Activated CD4-positive, alpha-beta T cell treated with anti-CD3 and anti-CD28 coated beads, Interleukin-2, Interleukin-6, amounts not matched to agents 100 ng/mL and 50 ng/mL, durations not matched to agents 16 hours and 8 hours (primary cell): ENCODE results near the gene SBF2.
"Not testable (repeated sequence)": the region's sequence is repeated elsewhere in the genome, so short reads cannot be mapped to it uniquely, and the experiment has no call there.

ENCODE experiments used
- DNase-seq: peaks from one replicate; pipeline ENCODE4 v3.0.0-alpha.2; 2020

Gene SBF2

GRCh38 chr11:10160350-10160749 lies 133.7 kb downstream of the SBF2 start:
- no peak for DNase-seq

DNA sequence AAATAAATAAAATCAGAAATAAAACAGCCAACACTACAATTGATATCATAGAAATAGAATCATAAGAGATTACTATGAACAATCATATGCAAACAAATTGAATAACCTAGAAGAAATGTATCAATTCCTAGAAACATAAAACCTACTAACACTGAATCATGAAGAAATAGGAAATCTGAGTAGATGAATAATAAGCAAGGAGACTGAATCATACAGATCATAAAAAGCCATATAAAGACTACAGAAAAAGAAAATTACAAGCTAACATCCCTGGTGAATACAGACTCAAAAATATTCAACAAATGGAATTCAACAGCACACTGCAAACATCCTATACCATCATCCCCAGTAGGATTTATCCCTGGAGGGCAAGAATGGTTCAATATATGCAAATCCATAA lies 135.6 kb downstream of the SBF2 start:
- no peak for DNase-seq

DNA sequence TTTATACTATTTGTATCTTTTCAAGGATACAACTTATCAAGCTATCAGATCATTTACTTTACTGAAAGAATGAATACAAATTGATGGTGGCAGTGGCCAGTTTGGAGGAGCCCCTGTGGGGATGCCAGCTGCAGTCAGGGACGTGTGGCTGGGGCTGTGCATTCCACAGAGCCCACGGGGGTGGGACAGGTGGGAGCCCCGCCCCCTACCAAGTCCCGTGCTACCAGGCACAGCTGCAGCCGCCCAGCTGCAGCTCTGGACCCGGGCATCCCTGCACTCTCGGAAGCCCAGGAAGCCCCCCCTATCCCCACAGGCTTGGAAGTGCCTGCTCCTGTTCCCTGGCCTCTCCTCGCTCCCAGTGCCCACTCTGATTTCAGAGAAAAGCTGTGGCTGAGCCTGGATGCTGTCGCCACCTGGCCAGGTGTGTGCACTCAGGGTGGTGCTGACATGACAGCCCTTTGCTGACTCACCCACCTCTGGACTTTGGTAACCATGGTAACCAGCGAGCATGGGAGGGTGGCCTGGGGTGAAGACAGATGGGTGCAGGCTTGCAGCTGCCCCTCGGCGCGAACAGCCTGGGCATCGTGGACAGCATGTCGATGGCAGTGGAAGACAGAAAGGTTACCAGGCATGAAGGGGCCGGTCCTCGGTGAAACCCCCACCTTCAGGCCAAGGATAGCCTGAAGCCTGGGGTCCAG lies 138.1 kb downstream of the SBF2 start:
- no peak for DNase-seq

GRCh38 chr11:10150800-10151199 lies 143.2 kb downstream of the SBF2 start:
- no peak for DNase-seq

DNA sequence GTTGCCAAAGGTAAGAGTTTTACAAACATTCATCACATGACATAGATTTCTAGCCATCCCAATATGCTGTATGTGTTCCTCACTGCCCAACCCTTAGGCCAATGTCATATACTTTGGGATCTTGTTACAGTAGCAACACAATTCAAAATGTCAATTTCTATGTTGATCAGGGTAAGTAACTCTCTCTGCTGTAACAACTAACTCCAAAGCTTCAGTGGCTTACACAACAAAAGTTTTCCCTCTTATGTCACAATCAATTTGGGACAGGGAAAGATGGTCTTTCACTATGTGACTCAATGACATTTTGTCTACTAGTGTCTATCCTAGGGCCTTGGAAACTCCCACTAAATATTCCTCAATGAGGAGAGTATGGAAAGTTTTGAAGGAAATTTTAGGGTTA lies 144.5 kb downstream of the SBF2 start:
- no peak for DNase-seq

GRCh38 chr11:10147195-10147594 lies 146.8 kb downstream of the SBF2 start:
- DNase-seq: no peak

DNA sequence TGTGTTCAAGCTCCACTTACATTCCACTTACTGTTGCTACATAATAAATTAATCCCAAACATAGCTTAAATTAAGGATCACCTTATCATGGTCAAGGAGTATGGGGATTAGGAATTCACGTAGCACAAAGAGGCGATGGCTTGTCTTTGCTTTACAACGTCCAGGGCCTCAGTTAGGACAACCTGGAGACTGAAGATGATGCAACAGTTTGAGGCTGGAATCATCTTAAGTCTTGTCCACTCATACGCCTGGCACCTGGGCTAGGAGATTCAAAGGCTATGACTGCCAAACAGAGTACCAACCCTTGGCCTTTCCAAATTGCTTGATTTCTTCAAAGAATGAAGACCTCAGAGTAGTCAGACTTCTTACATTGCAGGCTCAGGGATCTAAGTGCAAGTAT lies 149.1 kb downstream of the SBF2 start:
- DNase-seq: no peak

GRCh38 chr11:10139656-10140055 lies 154.4 kb downstream of the SBF2 start:
- no peak for DNase-seq

DNA sequence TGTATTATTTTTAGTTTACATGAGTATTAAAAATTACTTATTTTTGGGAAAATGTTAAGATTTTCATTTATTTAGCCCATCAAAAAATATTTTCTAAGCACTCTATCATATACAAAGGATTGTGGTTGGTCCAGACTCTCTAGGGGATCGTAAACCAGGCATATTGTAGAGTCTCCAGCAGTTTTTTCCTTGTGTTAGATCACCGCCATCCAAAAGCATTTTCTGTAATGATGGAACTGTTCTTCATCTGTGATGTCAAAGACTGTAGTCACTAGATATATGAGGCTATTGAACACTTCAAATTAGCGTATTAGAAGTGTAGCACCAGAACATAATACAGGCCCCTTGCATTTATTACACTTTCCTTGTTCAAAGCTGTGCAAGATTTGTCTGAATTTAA lies 154.9 kb downstream of the SBF2 start:
- no peak for DNase-seq

DNA sequence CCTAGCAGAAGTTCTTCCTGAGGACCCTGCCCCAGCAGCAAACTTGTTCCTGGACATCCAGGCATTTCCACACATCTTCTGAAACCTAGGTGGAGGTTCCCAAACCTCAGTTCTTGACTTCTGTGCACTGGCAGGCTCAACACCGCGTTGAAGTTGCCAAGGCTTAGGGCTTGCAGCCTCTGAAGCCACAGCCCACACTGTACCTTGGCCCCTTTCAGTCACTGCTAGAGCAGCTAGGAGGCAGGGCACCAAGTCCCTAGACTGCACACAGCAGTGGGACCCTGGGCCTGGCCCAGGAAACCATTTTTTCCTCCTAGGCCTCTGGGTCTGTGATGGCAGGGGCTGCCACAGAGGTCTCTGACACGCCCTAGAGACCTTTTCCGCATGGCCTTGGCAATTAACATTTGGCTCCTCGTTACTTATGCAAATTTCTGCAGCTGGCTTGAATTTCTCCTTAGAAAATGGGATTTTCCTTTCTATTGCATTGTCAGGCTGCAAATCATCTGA lies 159.0 kb downstream of the SBF2 start:
- no peak for DNase-seq

GRCh38 chr11:10134226-10134625 lies 159.8 kb downstream of the SBF2 start:
- not testable (repeated sequence) for DNase-seq

- DNase-seq: not testable (repeated sequence)
Measured at GRCh38 chr11:10133251-10133650, 160.8 kb downstream of the SBF2 start.

- DNase-seq: no peak
Measured at GRCh38 chr11:10130875-10131274, 163.1 kb downstream of the SBF2 start.

DNA sequence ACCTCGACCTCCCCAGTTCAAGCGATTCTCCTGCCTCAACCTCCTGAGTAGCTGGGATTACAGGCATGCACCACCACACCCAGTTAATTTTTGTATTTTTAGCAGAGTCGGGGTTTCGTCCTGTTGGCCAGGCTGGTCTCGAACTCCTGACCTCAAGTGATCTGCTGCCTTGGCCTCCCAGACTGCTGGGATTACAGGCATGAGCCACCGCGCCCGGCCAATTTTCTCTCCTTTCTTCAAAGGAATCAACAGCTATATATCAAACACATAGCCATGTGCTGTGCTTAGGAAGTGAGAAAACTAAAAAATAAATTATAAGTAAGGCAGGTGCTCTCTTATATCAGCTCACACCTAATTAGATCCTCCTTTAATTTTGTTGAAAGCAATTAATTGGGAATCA lies 164.8 kb downstream of the SBF2 start:
- not testable (repeated sequence) for DNase-seq

DNA sequence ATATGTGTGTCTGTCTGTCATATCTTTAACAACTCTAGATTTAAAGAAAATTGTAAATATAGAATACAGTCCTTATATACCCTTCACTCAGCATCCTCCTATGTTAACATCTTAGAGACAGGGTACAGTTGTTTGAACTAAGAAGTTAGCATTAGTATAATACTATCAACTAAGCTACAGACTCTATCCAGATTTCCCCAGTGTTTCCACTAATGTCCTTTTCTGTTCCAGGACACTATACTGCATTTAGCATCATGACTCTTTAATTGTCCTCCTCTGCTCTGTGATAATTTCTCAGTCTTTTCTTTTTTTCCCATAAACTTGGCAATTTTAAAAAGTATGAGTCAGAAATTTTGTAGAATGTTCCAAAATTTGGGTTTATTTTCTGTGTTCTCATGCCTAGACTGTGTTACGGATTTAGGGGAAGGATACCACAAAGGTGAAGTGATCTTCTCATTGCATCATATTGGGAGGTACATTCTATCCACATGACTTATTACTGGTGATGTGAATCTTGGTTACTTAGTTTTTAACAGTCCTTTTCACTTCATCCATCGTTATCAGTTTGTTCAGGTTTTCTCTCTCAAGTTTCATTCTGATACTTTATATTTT lies 168.4 kb downstream of the SBF2 start:
- DNase-seq: no peak

- DNase-seq: peak; percentile 1
Measured at GRCh38 chr11:10122326-10123197, 171.5 kb downstream of the SBF2 start.

- no peak for DNase-seq
Measured at GRCh38 chr11:10118865-10119264, 175.2 kb downstream of the SBF2 start.

DNA sequence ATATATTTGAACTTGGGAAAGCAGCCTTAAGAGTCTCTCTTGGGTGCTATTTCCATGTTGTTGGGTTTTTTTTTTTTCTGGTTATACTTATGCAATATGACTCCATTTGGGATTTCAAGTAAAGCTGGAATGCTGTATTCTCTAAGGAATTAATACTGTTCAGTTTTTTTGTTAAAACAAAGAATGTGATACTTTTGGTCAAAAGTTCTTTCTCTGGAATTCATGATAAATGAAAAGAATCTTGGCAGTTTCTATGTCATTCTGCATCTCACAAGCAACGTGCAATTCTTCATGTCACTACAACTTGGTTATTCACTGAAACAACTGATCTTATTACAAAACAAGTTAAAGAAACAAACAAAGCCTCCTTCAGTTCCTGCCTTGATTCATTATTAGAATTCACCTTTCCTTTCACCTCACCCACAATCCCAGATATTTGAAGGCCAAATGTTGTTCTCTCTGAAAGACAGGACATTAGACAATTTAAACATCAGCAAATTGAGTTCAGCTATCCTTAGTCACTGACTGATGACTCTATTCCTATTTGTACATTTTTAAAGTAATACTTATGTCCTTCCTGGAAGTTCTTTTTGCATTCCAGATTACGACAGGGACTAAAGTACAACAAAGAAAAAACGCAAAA lies 176.2 kb downstream of the SBF2 start:
- DNase-seq: no peak

DNA sequence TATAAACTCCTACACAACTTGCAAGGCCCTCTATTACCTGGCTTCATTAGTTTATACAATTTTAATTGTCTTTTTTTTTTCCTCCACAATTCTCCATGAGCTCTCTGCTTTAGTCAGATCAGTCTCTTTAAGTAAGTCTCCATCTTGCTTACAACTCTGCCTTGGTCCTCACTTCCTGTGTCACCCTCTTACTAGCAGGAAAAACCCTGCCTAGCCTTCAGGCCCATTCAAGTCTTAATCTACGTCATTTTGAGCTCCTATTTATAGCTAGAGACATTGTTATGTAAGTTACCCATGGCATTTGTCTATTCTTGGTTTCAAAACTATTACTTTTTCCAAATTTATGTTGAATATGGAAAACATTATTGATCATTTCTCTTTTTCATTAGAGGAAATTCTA lies 177.4 kb downstream of the SBF2 start:
- no peak for DNase-seq

DNA sequence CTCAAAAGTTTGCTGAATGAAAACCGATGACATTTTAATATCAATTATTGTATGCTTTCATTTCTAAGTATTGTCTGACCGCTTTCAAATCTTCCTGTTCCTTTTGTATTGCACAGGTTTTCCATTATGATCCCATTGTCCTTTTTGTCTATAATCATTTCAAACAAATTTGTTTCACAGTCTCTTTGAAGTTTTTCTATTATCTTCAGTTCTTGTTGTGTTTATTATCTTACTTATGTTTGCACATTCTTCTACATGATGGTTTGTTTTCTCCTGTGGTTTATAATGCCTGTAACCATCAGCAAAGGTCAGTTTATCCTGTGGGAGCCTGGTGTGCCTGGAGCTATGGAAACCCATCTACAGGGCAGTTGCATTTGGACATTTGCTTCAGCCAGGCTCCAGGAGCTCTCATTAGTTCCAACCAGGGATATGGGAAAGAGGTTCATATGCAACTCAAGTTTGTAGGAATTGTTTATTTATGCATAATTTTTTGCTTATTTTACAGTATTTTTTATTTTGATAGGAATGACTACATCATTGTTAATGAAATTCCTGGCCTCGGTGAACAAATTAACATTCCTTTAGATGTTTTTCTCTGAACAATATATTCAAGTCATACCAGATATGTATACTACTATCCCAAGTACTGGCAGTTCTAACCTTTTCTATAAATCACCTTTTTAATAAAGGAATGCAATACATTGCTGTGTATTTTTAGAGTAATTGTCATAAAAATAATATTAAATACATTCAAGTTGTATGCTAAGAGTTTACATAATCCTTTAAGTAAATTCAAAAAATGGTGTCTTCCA lies 179.2 kb downstream of the SBF2 start:
- DNase-seq: no peak

GRCh38 chr11:10113852-10114251 lies 180.2 kb downstream of the SBF2 start:
- no peak for DNase-seq

- no peak for DNase-seq
Measured at GRCh38 chr11:10109806-10110205, 184.2 kb downstream of the SBF2 start.
